ENCODE data around the gene CNOT1.

Gene CNOT1

DNA sequence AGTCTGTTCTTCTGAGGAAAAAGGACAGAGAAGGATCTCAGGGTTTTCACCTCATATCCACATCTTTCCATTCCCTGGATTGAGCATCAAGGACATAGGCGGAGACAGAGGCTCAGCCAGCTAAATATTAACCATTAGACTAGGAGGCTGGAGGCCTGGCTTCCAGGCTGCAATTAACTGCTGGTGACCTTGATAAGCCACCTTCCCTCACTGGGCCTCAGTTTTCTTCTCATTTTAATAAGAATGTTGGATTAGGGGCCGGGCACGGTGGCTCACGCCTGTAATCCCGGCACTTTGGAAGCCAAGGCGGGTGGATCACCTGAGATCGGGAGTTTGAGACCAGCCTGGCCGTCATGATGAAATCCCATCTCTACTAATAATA is 25.6 kb upstream of the CNOT1 start:
- Histone ChIP-seq H3K9me3 (ENCODE audit: control insufficient read depth in 1 of 2, low read length in 2 of 2) (no peaks in the 10 kb centered on the region), H3K36me3 (ENCODE audit: control insufficient read depth in 1 of 2, insufficient read depth in 2 of 2, low read length in 2 of 2) (no peaks in the 10 kb centered on the region), H3K4me3 (ENCODE audit: low read depth in 1 of 2, low read length in 2 of 2) (peak overlapping the region in 1 of 2 donors; percentile 1), H3K4me1 (ENCODE audit: control insufficient read depth in 1 of 2, insufficient read depth in 2 of 2, low read length in 2 of 2) (peaks cover 29 to 34% of the 10 kb centered on the region in 2 donors), H3K27ac (ENCODE audit: low read depth, low read length) (no peak overlapping the region), H3K27me3 (ENCODE audit: control insufficient read depth in 1 of 2, insufficient read depth in 2 of 2, low read length in 2 of 2) (no peaks in the 10 kb centered on the region), H3K9ac (ENCODE audit: low read depth in 1 of 2, low read length in 2 of 2) (no peak overlapping the region)

GRCh38 chr16:58654560-58655214 is 25.1 kb upstream of the CNOT1 start:
- Histone ChIP-seq H3K4me3 (ENCODE audit: low read depth in 1 of 2, low read length in 2 of 2) (peak overlapping the region in 1 of 2 donors; percentile 1), H3K27ac (ENCODE audit: low read depth, low read length) (no peak overlapping the region), H3K9me3 (ENCODE audit: control insufficient read depth in 1 of 2, low read length in 2 of 2) (no peaks in the 10 kb centered on the region), H3K36me3 (ENCODE audit: control insufficient read depth in 1 of 2, insufficient read depth in 2 of 2, low read length in 2 of 2) (no peaks in the 10 kb centered on the region), H3K4me1 (ENCODE audit: control insufficient read depth in 1 of 2, insufficient read depth in 2 of 2, low read length in 2 of 2) (peaks cover 29 to 34% of the 10 kb centered on the region in 2 donors), H3K27me3 (ENCODE audit: control insufficient read depth in 1 of 2, insufficient read depth in 2 of 2, low read length in 2 of 2) (no peaks in the 10 kb centered on the region), H3K9ac (ENCODE audit: low read depth in 1 of 2, low read length in 2 of 2) (no peak overlapping the region)

DNA sequence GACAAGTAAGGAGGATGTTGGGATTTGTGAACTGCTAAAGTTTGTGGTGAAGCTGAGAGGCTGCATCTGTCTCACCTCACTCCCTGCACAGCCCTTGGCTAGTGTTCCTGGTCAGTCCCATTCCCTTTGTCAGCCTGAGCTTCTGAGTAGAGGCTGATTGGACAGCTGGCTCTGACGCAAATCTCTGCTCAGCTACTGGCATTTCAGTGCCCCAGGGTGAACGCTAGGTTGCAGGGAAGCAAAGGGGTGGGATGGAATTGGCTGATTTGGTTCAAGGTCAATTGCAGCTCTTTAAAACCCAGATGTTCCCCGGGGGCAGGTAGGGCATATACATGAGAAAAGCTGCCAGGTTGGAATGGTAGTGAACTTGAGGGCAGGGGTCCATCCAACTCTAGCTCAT is 23.1 kb upstream of the CNOT1 start:
- peak overlapping the region in 1 of 2 donors; percentile 33 for H3K9ac ChIP-seq (ENCODE audit: low read depth in 1 of 2, low read length in 2 of 2)
- no peaks in the 10 kb centered on the region for H3K36me3 ChIP-seq (ENCODE audit: control insufficient read depth in 1 of 2, insufficient read depth in 2 of 2, low read length in 2 of 2)
- no peaks in the 10 kb centered on the region for H3K9me3 ChIP-seq (ENCODE audit: control insufficient read depth in 1 of 2, low read length in 2 of 2)
- no peaks in the 10 kb centered on the region for H3K27me3 ChIP-seq (ENCODE audit: control insufficient read depth in 1 of 2, insufficient read depth in 2 of 2, low read length in 2 of 2)
- no peak overlapping the region for H3K27ac ChIP-seq (ENCODE audit: low read depth, low read length)
- peaks cover 29 to 31% of the 10 kb centered on the region in 2 donors for H3K4me1 ChIP-seq (ENCODE audit: control insufficient read depth in 1 of 2, insufficient read depth in 2 of 2, low read length in 2 of 2)
- H3K4me3 ChIP-seq (ENCODE audit: low read depth in 1 of 2, low read length in 2 of 2), result no peak overlapping the region

DNA sequence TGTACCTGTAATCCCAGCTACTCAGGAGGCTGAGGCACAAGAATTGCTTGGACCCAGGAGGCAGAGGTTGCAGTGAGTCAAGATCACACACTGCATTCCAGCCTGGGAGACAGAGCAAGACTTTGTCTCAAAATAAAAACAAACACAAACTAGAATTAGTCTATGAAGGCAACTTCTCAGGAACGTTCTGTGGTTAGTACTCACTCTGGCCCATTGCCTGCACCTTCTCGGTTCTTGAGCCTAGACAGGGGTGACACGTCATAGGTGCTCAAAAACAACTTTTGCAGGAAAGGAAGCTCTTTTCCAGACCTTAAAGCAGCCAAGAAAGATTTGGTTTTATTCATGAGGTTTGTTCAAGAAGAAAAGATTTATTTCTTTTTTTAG is 22.3 kb upstream of the CNOT1 start:
- Histone ChIP-seq H3K36me3 (ENCODE audit: control insufficient read depth in 1 of 2, insufficient read depth in 2 of 2, low read length in 2 of 2) (no peaks in the 10 kb centered on the region), H3K4me3 (ENCODE audit: low read depth in 1 of 2, low read length in 2 of 2) (no peak overlapping the region), H3K27me3 (ENCODE audit: control insufficient read depth in 1 of 2, insufficient read depth in 2 of 2, low read length in 2 of 2) (no peaks in the 10 kb centered on the region), H3K9me3 (ENCODE audit: control insufficient read depth in 1 of 2, low read length in 2 of 2) (no peaks in the 10 kb centered on the region), H3K4me1 (ENCODE audit: control insufficient read depth in 1 of 2, insufficient read depth in 2 of 2, low read length in 2 of 2) (peaks cover 28 to 30% of the 10 kb centered on the region in 2 donors), H3K9ac (ENCODE audit: low read depth in 1 of 2, low read length in 2 of 2) (no peak overlapping the region), H3K27ac (ENCODE audit: low read depth, low read length) (no peak overlapping the region)

- Histone ChIP-seq H3K9me3 (ENCODE audit: control insufficient read depth in 1 of 2, low read length in 2 of 2) (no peaks in the 10 kb centered on the region), H3K27ac (ENCODE audit: low read depth, low read length) (no peak overlapping the region), H3K27me3 (ENCODE audit: control insufficient read depth in 1 of 2, insufficient read depth in 2 of 2, low read length in 2 of 2) (no peaks in the 10 kb centered on the region), H3K36me3 (ENCODE audit: control insufficient read depth in 1 of 2, insufficient read depth in 2 of 2, low read length in 2 of 2) (no peaks in the 10 kb centered on the region), H3K4me3 (ENCODE audit: low read depth in 1 of 2, low read length in 2 of 2) (no peak overlapping the region), H3K9ac (ENCODE audit: low read depth in 1 of 2, low read length in 2 of 2) (no peak overlapping the region), H3K4me1 (ENCODE audit: control insufficient read depth in 1 of 2, insufficient read depth in 2 of 2, low read length in 2 of 2) (peaks cover 15 to 20% of the 10 kb centered on the region in 2 donors)
Observed at GRCh38 chr16:58649707-58650106, 20.1 kb upstream of the CNOT1 start.

DNA sequence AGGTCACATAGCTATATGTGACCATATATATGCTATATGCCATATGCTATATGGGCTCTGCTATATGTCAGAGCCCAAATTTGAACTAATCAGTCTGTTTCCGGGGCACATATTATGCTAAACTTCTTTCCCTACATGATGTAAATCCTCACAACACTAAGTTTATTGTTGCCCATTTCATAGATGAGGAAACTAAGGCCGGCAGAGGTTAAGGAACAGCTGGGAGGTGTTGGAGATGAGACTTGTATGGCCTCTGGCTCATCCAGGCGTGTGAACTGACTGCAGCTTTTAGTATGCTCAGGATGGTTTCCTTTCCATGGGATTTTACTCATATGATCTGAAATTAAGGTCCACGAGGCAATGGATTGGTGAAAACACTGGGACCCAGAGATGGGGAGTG is 17.5 kb upstream of the CNOT1 start:
- no peaks in the 10 kb centered on the region for H3K27me3 ChIP-seq (ENCODE audit: control insufficient read depth in 1 of 2, insufficient read depth in 2 of 2, low read length in 2 of 2)
- H3K9me3 ChIP-seq (ENCODE audit: control insufficient read depth in 1 of 2, low read length in 2 of 2), result no peaks in the 10 kb centered on the region
- peaks cover 3 to 5% of the 10 kb centered on the region in 2 donors for H3K4me1 ChIP-seq (ENCODE audit: control insufficient read depth in 1 of 2, insufficient read depth in 2 of 2, low read length in 2 of 2)
- no peak overlapping the region for H3K27ac ChIP-seq (ENCODE audit: low read depth, low read length)
- H3K9ac ChIP-seq (ENCODE audit: low read depth in 1 of 2, low read length in 2 of 2), result no peak overlapping the region
- H3K36me3 ChIP-seq (ENCODE audit: control insufficient read depth in 1 of 2, insufficient read depth in 2 of 2, low read length in 2 of 2), result no peaks in the 10 kb centered on the region
- H3K4me3 ChIP-seq (ENCODE audit: low read depth in 1 of 2, low read length in 2 of 2), result no peak overlapping the region

GRCh38 chr16:58644765-58645487 is 15.3 kb upstream of the CNOT1 start:
- Histone ChIP-seq H3K36me3 (ENCODE audit: control insufficient read depth in 1 of 2, insufficient read depth in 2 of 2, low read length in 2 of 2) (no peaks in the 10 kb centered on the region), H3K4me1 (ENCODE audit: control insufficient read depth in 1 of 2, insufficient read depth in 2 of 2, low read length in 2 of 2) (no peaks in the 10 kb centered on the region), H3K27ac (ENCODE audit: low read depth, low read length) (no peak overlapping the region), H3K9me3 (ENCODE audit: control insufficient read depth in 1 of 2, low read length in 2 of 2) (no peaks in the 10 kb centered on the region), H3K4me3 (ENCODE audit: low read depth in 1 of 2, low read length in 2 of 2) (no peak overlapping the region), H3K27me3 (ENCODE audit: control insufficient read depth in 1 of 2, insufficient read depth in 2 of 2, low read length in 2 of 2) (no peaks in the 10 kb centered on the region), H3K9ac (ENCODE audit: low read depth in 1 of 2, low read length in 2 of 2) (no peak overlapping the region)

DNA sequence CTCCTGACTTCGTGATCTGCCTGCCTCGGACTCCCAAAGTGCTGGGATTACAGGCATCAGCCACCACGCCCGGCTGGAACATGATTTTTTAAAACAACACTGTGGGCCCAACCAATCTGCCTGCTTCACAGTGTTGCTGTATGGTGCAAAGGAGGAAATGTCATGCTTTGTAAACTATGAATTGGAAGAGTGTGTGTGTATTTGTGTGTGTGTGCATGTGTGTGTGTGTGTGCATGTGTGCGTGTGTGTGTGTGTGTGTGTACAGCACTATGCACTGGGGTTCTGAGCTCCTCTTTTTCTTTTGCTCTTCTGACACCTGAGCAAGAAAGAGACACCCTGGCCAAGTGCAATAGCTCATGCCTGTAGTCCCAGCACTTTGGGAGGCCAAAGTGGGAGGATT is 14.5 kb upstream of the CNOT1 start:
- no peak overlapping the region for H3K27ac ChIP-seq (ENCODE audit: low read depth, low read length)
- no peak overlapping the region for H3K9ac ChIP-seq (ENCODE audit: low read depth in 1 of 2, low read length in 2 of 2)
- H3K36me3 ChIP-seq (ENCODE audit: control insufficient read depth in 1 of 2, insufficient read depth in 2 of 2, low read length in 2 of 2), result no peaks in the 10 kb centered on the region
- H3K27me3 ChIP-seq (ENCODE audit: control insufficient read depth in 1 of 2, insufficient read depth in 2 of 2, low read length in 2 of 2), result no peaks in the 10 kb centered on the region
- no peaks in the 10 kb centered on the region for H3K9me3 ChIP-seq (ENCODE audit: control insufficient read depth in 1 of 2, low read length in 2 of 2)
- no peak overlapping the region for H3K4me3 ChIP-seq (ENCODE audit: low read depth in 1 of 2, low read length in 2 of 2)
- no peaks in the 10 kb centered on the region for H3K4me1 ChIP-seq (ENCODE audit: control insufficient read depth in 1 of 2, insufficient read depth in 2 of 2, low read length in 2 of 2)

DNA sequence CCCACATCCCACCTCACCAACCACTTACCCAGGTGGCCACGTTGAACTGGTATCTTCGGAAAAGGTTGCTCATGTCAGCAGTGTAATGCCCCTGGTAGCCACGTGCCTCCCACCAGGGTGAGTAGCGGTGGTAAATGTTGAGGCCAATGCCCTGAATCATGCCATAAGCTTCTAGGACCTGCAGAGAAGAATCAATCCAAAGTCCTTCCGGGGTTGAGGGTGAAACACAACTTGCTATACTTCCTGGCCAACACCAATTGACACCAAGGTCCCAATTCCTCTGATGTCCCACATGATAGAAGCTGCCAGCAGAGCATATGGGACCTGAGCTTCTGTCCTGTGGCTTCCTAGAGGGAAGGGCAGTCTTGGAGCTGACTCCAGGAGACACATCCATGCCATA is 11.3 kb upstream of the CNOT1 start:
- H3K9ac ChIP-seq (ENCODE audit: low read depth in 1 of 2, low read length in 2 of 2), result no peak overlapping the region
- H3K27me3 ChIP-seq (ENCODE audit: control insufficient read depth in 1 of 2, insufficient read depth in 2 of 2, low read length in 2 of 2), result no peaks in the 10 kb centered on the region
- no peak overlapping the region for H3K27ac ChIP-seq (ENCODE audit: low read depth, low read length)
- H3K36me3 ChIP-seq (ENCODE audit: control insufficient read depth in 1 of 2, insufficient read depth in 2 of 2, low read length in 2 of 2), result no peaks in the 10 kb centered on the region
- no peaks in the 10 kb centered on the region for H3K4me1 ChIP-seq (ENCODE audit: control insufficient read depth in 1 of 2, insufficient read depth in 2 of 2, low read length in 2 of 2)
- no peaks in the 10 kb centered on the region for H3K9me3 ChIP-seq (ENCODE audit: control insufficient read depth in 1 of 2, low read length in 2 of 2)
- no peak overlapping the region for H3K4me3 ChIP-seq (ENCODE audit: low read depth in 1 of 2, low read length in 2 of 2)

DNA sequence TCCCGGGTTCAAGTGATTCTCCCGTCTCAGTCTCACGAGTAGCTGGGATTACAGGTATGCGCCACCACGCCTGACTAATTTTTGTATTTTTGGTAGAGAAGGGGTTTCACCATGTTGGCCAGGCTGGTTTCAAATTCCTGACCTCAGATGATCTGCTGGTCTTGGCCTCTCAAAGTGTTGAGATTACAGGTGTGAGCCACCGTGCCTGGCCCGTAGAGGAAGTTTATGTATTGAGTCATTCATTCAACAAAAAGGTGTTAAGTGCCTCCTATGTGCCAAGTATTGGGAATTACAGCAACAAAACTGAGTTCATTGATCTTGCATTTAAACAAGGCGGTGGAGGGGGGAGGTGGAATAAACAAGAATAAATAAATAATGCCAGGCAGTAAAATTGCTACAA is 10.2 kb upstream of the CNOT1 start:
- Histone ChIP-seq H3K9me3 (ENCODE audit: control insufficient read depth in 1 of 2, low read length in 2 of 2) (no peaks in the 10 kb centered on the region), H3K36me3 (ENCODE audit: control insufficient read depth in 1 of 2, insufficient read depth in 2 of 2, low read length in 2 of 2) (no peaks in the 10 kb centered on the region), H3K4me3 (ENCODE audit: low read depth in 1 of 2, low read length in 2 of 2) (no peak overlapping the region), H3K9ac (ENCODE audit: low read depth in 1 of 2, low read length in 2 of 2) (no peak overlapping the region), H3K27ac (ENCODE audit: low read depth, low read length) (no peak overlapping the region), H3K4me1 (ENCODE audit: control insufficient read depth in 1 of 2, insufficient read depth in 2 of 2, low read length in 2 of 2) (peaks cover 0 to 1% of the 10 kb centered on the region in 2 donors), H3K27me3 (ENCODE audit: control insufficient read depth in 1 of 2, insufficient read depth in 2 of 2, low read length in 2 of 2) (no peaks in the 10 kb centered on the region)

All from duodenal mucosa (tissue), 2 donors.